SH-SY5Y (cell line): ENCODE measurements around the gene SPG7.

Experiments used
- GATA2 ChIP-seq: IDR thresholded peaks from 2 replicates; pipeline ENCODE4 v1.6.1; 2011; ENCODE audit warnings: mild to moderate bottlenecking, low read depth, low read length
- GATA3 ChIP-seq: IDR thresholded peaks from 2 replicates; pipeline ENCODE4 v1.6.1; 2011; ENCODE audit warnings: low read depth, mild to moderate bottlenecking, low read length, moderate library complexity

Gene SPG7

DNA sequence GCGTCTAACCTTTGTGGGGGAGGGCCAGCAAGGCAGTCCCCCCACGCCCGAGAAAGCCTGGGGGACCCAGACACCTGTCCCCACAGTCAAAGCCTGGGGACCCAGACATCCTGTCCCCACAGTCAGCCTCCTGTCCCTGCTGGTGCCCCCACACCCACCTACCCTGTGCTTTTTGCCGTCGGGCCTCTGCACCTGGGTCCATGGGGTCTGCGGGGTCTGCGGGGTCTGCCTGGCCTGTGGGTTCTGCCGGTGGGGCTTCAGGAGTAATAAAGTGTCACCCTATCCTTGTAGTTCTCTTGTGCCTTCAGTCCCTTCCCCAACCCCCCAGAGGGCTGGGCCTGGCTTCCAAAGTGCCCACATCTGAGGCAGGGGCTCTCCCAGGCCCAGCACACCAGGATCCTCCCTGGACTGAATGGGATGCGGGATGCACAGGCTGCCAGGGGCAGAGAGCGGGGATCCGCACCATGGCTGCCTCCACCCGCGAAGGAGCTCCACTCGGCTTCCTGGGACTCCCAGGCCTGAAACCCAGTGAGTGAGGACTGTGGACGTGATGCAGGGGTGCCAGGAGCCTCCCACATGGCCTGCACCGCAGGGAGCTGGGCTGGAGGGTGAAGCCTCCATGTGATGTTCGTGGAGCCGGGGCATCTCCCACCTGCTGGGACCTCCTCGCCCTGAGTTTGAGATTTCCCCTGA, 88.9 kb downstream of the SPG7 start:
- TF ChIP-seq GATA2 (no peak), GATA3 (no peak)

DNA sequence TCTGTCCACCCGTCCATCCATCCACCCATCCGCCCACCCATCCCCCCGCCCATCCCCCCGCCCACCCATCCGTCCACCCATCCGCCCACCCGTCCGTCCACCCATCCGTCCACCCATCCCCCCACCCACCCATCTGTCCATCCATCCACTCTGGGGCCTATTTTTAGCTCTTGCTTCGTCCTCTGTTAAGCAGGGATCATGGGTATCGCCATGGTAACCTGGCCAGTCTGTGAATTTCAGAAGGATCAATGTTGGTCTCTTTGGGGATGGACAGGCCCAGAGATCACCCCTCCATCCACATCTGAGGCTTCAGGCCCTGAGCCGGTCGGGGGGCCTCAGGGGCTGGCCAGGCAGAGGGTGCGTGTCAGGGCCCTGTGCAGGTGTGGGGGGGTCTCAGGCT, 90.0 kb downstream of the SPG7 start:
- TF ChIP-seq GATA2 (no peak), GATA3 (no peak)

DNA sequence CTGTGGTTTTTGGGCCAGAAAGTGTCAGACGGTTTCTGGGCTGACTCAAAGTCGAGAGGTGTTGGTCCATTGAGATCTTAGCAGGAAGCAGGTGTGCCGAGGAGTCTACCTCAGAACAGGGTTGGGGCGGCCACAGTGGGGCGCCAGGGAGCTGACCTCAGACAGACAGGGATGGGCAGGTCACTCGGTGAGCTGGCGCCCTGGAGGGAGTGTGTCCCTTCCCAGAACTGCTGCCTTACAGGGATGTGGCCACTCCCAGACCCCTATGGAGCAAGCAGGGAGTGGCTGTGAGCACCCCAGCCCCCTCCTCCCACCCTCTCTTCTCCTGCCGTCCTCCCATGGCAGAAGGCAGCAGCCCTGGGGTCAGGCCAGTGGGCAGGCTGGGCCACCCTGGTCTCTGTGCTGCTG, 91.3 kb downstream of the SPG7 start:
- TF ChIP-seq GATA2 (no peak), GATA3 (no peak)

DNA sequence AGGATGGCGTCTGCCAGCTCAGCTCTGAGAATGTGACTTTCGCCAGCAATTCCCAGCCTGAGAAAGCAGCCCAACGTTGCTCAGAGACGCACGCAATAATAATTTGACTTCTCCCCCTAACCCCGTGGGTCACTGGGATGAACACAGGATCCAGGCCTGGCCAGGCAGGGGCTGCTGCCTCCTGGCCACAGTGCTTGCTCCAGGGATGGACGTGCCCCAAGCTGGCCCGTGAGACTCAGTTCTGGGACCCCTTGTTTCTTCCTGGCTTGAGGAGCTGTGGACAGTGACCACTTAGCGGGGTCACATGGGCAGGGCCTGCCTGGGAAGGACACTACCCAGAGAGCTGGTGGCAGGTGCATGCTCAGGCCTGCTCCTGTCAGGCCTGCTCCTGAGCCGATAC, 91.7 kb downstream of the SPG7 start:
- TF ChIP-seq GATA3 (no peak), GATA2 (no peak)

DNA sequence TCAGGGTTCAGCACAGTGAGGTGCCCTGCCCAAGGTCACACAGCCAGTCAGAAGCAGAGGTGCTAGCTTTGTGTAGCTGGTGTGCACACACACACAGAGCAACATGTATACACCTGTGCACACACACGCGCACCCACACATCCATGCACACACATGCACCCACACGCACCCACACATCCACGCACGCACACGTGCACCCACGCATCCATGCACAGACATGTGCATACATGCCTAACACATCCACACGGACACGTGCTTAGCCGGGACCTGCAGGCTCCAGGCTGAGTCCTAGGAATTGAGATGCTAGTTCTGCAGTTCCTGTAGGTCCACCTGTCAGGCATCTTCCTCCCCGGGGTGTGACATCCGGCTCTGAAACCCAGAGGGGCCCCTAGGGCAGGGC, 92.2 kb downstream of the SPG7 start:
- TF ChIP-seq GATA3 (no peak), GATA2 (no peak)

DNA sequence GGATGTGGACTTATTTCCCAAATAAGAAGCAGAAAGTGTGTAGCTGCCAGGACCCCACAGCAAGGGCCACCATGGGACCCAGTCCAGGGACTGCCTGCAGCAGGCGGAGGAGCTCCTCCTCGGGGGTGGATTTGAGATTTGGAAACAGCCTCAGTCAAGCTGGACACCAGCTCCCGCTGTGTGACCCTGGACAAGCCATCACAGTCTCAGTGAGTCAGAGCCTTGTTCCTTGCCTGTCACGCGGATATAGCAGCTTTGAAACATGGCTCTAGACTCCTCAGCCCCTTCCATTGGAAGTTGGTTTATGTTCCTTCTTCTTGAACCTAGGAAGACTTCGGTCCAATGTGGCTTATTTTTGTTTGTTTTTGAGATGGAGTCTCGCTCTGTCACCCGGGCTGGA, 92.8 kb downstream of the SPG7 start:
- no peak for TF ChIP-seq GATA2
- TF ChIP-seq GATA3 = no peak

DNA sequence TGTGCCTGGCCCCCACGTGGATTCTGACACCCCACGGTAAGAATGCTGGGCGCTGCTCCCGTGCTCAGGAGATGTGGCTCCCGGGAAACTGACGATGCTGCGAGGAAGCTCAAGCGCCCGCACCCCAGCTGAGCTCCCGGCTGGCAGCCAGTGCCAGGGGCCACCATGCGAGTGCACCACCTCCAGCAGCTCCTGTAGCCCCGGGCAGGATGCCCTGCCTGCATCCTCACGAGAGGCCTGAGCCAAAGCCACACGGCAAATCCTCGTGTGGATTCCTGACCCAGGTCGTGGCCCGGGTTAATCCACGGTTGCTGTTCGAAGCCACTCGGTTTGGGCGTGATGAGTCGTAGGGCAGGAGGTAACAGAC, 93.7 kb downstream of the SPG7 start:
- TF ChIP-seq GATA3 (no peak), GATA2 (no peak)

DNA sequence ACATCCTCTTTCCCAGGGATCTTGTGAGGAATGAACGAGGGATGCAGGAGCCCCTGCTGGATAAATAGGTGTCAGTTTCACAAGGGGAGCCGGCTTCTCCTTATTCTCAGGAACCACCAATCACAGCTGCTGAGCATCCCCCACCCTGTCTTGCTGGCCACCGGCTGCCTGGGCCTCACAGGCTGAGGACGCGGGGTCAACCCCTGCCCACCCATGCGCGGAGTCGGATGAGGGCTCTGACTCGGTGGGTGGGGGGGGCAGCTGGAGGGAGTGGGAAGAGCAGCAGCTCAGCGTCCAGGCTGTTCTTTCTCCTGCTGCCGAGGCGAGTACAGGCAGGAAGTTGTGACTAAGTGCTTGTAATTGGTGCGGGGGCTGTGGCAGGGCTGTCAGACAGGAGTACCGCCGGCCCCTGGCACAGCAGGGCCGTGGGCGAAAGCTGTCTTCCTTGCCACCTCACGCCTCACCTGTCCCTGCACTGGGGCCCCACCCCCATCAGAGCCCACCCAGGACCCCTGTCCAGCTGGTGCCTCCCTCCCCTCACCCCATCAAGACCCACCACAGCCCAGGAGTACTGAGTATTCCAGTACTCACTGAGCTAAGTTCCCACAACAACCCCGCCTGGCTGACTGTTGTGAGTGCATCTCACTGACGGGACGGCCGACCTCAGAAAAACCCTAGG, 94.2 kb downstream of the SPG7 start:
- TF ChIP-seq GATA2 (no peak), GATA3 (no peak)

DNA sequence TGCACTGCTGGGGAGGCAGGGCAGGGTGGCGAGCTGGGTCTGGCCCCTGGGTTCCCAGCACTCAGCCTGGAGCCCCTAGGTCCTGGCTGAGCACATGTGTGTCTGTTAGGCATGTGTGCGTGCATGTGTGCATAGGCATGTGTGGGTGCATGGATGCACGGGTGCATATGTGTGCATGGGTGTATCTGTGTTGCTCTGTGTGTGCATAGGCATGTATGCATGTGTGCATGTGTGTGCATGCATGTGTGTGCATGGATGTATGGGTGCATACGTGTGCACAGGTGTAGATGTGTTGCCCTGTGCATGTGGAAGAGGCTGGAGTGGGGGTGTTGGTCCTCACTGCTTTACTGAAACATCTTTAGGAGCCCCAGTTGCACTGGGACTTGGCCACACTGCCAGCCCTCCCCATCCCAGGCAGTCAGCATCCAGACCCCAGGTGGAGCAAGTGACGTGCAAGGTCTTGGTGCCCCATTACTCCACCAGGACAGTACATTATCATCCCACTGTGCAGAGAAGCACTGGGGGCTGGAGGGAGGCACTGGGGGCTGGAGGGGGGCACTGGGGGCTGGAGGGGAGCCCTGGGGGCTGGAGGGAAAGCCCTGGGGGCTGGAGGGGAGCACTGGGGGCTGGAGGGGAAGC, 94.9 kb downstream of the SPG7 start:
- TF ChIP-seq GATA3 = no peak
- no peak for TF ChIP-seq GATA2

DNA sequence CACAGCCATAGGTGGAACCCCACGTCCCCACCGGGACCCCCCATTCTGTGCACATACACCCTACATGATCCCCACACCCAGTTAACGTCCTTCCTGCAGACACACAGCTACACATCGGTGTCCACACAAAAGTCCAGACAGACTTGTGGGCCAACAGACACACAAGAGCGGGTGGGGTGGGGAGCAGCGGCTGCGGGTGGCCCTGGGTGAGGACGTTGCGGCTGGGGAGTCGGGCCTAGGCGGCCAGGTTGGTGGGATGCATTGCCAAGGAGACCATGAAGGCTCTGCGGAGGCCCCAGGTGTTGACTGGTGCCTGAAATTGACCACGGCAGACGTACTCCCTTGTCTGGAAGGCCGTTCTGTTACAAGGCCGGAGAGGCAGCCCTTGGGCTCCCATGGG, 96.6 kb downstream of the SPG7 start:
- no peak for TF ChIP-seq GATA3
- no peak for TF ChIP-seq GATA2

DNA sequence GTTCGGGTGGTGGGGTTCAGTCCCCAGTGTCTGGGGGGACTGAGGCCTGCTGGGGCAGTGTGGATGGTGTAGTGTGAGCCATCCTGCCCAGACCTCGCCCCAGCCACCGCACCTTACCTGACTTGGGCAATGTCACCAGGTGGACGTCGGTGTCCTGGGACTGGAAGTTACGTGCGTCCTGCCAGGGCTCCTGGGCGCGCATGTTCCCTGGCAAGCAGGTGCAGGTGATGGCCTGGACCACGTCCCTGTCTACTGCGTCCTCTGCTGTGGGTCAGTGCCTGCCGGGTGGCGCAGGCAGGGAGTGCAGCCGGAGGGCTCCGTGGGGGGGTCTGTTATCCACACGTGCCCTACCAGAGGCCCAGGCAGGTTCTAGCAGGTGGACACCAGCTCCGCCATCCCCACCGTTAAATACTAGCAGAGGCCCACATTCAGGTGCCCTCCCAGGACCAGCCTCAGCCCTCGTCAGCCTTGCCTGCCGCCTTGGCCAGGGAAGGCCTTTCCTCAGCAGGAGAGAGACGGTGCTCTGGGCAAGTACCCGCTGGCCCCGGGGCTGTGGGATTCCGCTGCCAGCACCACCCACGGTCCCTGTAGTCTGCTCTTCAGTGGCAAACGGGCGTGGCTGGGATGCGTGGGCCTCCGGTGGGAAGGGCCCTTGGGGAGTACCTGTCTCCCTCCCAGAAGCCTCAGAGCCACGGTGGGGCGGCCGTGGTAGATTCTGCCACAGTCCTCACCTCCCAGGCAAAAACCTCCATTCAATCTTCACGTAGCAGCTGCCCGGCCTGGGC, 97.2 kb downstream of the SPG7 start:
- TF ChIP-seq GATA3 = no peak
- no peak for TF ChIP-seq GATA2

DNA sequence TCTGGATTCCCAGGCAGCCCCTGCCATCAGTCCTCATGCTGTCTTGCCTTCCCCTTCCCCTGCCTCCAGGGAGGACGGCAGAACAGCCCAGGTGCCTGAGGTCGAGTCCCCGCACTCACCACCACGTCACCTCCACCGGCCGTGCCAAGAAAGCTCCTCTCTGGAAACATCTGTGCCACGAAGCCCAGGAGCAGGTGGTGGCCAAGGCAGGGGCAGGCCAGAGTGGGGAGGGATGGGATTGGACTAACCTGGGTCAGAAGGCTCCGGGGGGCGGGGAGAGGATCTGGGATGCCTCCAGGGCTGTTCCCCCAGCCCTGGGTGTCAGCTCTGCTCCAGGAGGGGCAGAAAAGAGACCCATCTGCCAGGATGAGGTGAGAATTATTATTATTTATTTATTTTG, 97.8 kb downstream of the SPG7 start:
- TF ChIP-seq GATA3 (no peak), GATA2 (no peak)
